Suppressor macrophage (primary cell): ENCODE results near the gene SDK1.
"Not testable (repeated sequence)": the region's sequence is repeated elsewhere in the genome, so short reads cannot be mapped to it uniquely, and the experiment has no call there.

Experiments used
- DNase-seq, 4 experiments: peaks; one replicate each; pipeline ENCODE4 v3.0.0-alpha.2; 2020 to 2022

The SDK1 gene

GRCh38 chr7:3960942-3961341 lies 659.9 kb downstream of the SDK1 start:
- DNase-seq: no peak

- DNase-seq: no peak
Observed at GRCh38 chr7:3961857-3962503, 660.9 kb downstream of the SDK1 start.

GRCh38 chr7:3963768-3964167 lies 662.7 kb downstream of the SDK1 start:
- DNase-seq: not testable (repeated sequence)

- DNase-seq: no peak
Observed at GRCh38 chr7:3964980-3965606, 664.0 kb downstream of the SDK1 start.

GRCh38 chr7:3965794-3966395 lies 664.8 kb downstream of the SDK1 start:
- no peak for DNase-seq

GRCh38 chr7:3968234-3968633 lies 667.2 kb downstream of the SDK1 start:
- DNase-seq: no peak

- no peak for DNase-seq
Observed at GRCh38 chr7:3969286-3969685, 668.2 kb downstream of the SDK1 start.

- no peak for DNase-seq
Observed at GRCh38 chr7:3971323-3971722, 670.3 kb downstream of the SDK1 start.

GRCh38 chr7:3973264-3973663 lies 672.2 kb downstream of the SDK1 start:
- DNase-seq: no peak

- DNase-seq: no peak
Observed at GRCh38 chr7:3974329-3974728, 673.3 kb downstream of the SDK1 start.

GRCh38 chr7:3975371-3975770 lies 674.3 kb downstream of the SDK1 start:
- no peak for DNase-seq

GRCh38 chr7:3977391-3977790 lies 676.3 kb downstream of the SDK1 start:
- DNase-seq: no peak

GRCh38 chr7:3978839-3979238 lies 677.8 kb downstream of the SDK1 start:
- DNase-seq: no peak

- DNase-seq: no peak
Observed at GRCh38 chr7:3979611-3980299, 678.7 kb downstream of the SDK1 start.

GRCh38 chr7:3980300-3980643 lies 679.2 kb downstream of the SDK1 start:
- no peak for DNase-seq

- DNase-seq: no peak
Observed at GRCh38 chr7:3981281-3981680, 680.2 kb downstream of the SDK1 start.

- DNase-seq: no peak
Observed at GRCh38 chr7:3984456-3984855, 683.4 kb downstream of the SDK1 start.

GRCh38 chr7:3986927-3987326 lies 685.9 kb downstream of the SDK1 start:
- DNase-seq: no peak

- DNase-seq: no peak
Observed at GRCh38 chr7:3987426-3987927, 686.4 kb downstream of the SDK1 start.

- no peak for DNase-seq
Observed at GRCh38 chr7:3989723-3990122, 688.7 kb downstream of the SDK1 start.

GRCh38 chr7:3991731-3992231 lies 690.7 kb downstream of the SDK1 start:
- no peak for DNase-seq

- DNase-seq: no peak
Observed at GRCh38 chr7:3992841-3993240, 691.8 kb downstream of the SDK1 start.

GRCh38 chr7:3994764-3995163 lies 693.7 kb downstream of the SDK1 start:
- DNase-seq: no peak
